Astrocyte of the hippocampus (primary cell): Measurements from ENCODE around the gene ZG16B.

Experiments used
- DNase-seq: peaks from one replicate; pipeline ENCODE4 v3.0.0; 2011; ENCODE audit warnings: low read depth, low spot score

Gene ZG16B

DNA sequence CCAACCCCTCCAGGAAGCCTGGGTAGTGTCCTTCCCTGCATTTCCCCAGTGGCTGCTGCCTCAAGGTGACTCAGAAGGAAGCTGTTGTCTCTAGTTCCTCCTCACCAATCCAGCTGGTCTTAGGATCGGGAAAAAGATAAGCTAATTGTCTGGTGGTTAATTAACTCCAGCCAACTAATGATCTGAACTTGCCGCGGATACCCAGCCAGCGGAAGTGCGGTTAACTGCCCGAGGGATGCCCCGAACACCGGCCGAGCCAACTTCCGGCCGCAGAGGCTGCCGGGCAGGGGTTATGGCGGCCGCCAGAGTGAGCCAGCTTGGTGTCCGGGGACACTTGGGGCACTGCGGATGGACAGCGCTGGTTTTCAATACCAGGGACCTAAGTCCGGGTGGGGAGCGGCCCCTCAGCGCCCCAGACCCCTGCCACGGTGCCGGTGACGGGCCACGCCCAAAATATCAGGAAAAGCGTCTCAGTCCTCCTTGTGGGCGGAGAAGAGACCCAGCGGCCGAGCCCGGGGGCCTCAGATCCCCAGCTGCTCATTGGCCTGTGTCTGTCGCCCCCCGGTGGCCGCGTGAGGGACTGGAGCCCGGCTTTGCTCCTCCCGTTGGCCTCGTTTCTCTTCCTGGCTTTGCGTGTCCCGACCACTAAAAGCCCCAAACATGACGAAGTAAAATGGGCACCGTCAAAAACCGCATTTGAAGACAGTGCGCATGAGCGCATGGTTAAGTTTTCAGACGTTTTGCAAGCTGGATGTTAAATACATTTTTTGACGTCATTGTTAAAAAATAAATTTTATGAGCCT, 38.1 kb downstream of the ZG16B start:
- peak; percentile 98 for DNase-seq

DNA sequence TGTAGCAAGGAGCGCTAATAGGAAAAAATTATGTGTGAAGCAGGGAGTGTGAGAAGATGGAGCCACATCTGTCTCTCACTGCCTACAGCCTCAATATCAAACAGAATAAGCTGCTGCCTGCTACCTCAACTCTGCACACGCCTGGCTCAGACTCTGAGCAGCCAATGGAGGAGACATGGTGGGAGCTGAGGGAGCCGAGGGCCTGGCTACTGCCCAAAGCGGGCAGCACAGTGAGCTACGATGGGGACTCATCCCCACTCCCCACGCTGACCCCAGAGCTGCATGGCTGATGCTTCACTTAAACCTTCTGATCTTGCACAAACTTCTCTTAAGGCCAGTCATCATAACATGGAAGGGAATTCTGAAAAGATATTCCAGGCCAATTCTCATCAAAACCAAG, 41.8 kb downstream of the ZG16B start:
- DNase-seq, result no peak

DNA sequence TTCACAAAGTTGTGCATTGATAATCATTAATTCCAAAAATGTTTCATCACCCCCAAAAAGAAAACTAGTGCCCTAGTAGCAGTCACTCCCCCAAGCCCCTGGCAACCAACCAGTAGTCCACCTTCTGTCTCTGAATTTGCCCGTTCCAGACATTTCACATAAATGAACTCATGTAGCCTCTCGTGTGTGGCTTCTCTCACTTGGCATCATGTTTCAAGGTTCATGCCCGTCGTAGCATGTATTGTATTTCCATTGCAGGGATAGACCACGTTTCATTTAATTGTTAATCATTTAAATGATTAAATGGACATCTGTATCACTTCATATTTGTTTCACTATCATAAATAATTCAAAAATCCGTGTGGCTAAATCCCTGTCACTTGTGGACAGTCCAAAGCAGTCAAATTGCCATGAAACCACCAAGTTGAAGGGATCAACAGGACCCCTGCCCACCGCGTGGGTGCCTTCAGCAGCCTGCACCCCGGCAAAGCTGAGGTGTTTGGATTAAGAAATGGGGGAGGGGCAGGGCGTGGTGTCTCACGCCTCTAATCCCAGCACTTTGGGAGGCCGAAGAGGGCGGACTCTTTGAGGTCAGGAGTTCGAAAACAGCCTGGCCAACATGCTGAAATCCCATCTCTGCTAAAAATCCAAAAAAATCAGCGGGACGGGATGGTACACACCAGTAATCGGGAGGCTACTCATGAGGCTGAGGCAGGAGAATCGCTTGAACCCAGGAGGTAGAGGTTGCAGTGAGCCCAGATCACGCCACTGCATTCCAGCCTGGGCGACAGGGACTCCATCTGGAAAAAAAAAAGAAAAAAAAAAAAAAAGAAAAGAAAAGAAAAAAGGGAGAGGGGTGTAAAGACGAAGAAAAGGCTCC, 44.2 kb downstream of the ZG16B start:
- no peak for DNase-seq

DNA sequence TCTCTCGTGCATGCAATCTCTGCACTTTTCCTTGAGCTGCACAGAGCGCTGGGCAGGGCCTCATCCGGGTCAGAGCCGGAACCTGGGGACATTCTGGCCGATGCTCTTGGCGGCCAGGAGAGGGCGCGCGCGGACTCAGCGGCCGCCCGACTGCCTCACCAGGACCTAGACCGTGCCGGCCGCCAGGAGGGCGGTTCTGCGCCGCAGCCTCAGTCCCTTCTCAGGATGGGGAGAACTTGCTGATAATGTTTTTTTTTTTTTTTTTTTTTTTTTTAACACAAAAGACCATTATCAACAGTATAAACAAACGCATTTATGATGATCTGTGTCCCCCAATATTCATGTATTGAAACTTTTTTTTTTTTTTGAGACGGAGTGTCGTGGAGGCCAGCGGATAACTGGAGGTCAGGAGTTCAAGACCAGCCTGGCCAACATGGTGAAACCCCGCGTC, 44.8 kb downstream of the ZG16B start:
- peak; percentile 82 for DNase-seq

DNA sequence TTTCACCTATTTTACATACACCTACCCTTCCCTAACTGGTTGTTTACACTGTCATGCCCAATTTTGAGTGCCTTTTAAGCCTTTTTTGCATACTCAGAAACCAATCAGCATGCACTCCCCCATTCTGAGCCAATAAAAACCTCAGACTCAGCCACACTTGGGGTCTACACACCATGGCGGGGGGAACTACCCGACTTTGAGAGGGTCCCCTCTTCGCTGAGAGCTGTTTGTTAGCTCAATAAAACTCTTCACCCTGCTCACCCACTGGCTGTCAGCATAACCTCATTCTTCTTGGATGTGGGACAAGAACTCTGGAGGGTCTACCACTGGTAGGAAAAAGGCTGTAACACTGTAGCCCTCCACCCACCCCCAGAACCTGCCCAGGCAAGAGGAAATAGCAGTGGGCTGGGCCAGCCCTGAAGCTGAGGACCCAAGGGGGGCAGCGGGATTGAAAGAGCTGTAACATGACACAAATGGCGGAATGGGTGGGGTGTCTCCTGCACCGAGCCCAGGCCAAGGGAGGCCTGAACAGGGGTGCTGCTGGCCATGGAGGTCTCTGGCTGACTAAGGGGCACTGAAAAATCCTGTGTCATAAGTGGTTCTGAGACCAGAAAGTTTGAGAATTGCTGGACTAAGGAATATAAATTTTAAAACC, 49.9 kb downstream of the ZG16B start:
- DNase-seq, result no peak
